ENCODE results near the gene BUD13.
A peak's percentile ranks its signal among the peaks of the same experiment; 100 is the strongest.
"Not testable (repeated sequence)": the region's sequence is repeated elsewhere in the genome, so short reads cannot be mapped to it uniquely, and the experiment has no call there.

The BUD13 gene

GRCh38 chr11:116772443-116773202 lies at the start of gene BUD13:
Gene BUD13, minus strand, starts transcription at chr11:116772987. Its CDS starts 23 bp downstream, at chr11:116772964.
- peak; percentile 98 for DNase-seq

- DNase-seq, result no peak
Measured at GRCh38 chr11:116822575-116822974, 49.8 kb upstream of the BUD13 start.

DNA sequence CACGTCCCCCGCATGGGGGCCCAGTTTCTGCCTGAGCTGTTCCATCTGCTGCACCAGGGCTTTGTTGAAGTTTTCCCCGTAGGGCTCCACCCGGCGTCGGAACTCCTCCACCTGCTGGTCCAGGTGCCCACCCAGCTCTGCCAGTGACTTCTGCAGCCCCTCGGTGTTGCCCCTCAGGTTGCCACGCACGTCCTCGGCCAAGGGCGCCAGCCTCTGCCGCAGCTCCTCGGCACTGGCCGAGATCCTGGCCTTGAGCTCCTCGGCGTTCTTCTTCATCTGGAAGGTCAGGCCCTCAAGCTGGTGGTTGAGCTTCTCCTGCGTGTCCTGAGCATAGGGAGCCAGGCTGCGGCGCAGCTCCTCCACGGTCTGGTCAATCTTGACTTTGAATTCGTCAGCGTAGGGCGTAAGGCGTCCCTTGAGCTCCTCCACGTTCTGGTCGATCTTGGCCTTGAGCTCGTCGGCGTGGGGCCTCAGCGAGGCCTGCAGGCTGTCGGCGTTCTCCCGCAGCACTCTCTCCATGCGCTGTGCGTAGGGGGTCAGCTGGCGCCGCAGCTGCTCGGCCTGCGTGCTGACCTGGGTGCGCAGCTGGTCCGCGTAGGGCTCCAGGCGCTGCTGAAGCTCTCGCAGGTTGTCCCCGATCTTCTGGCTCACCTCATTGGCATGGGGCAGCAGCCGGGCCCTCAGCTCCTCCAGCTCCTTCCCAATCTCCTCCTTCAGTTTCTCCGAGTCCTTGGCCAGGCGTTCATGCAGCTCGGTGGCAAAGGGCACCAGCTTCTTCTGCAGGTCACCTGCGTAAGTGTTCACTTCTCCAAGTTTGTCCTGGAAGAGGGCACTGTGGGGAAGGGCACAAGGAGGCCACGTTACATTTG lies 48.5 kb upstream of the BUD13 start:
- no peak for DNase-seq

- DNase-seq, result no peak
Measured at GRCh38 chr11:116819049-116819448, 46.3 kb upstream of the BUD13 start.

GRCh38 chr11:116814502-116814901 lies 41.7 kb upstream of the BUD13 start:
- no peak for DNase-seq

- no peak for DNase-seq
Measured at GRCh38 chr11:116813781-116814471, 41.1 kb upstream of the BUD13 start.

- DNase-seq, result no peak
Measured at GRCh38 chr11:116813170-116813569, 40.4 kb upstream of the BUD13 start.

DNA sequence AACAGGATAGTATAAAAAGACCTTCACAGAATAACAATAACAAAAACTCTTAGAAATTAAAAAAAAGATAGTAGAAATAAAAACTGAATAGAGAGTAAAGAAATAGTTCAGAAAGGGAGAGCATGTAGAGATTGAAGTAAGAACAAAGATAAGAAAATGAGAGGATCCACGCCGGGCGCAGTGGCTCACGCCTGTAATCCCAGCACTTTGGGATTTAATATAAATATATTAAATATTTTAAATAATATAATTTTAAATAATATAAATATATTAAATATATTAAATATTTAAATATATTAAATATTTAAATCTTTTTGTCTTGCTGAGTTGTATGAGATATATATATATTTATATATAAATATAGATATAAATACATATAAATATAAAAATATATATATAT lies 39.3 kb upstream of the BUD13 start:
- no peak for DNase-seq

DNA sequence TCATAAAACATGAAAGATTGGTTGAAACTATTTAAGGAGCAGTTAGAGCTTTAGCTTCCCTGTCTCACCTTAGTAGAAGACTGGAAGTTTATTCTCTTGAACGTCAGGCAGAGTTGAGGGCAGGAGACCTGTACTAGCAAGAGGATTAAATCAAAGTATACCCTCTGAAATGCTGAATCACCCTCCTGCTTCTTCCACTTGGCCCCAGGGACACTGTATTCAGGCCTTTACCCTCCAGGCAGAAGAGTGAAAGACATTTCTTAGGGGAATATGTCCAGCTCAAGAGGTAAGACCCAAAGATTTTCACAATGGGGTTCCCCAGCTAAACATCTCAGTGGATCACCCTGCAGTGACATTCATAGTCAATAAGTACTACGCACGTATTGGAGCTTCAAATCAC lies 38.4 kb upstream of the BUD13 start:
- no peak for DNase-seq

GRCh38 chr11:116808262-116809175 lies 35.7 kb upstream of the BUD13 start:
- no peak for DNase-seq

DNA sequence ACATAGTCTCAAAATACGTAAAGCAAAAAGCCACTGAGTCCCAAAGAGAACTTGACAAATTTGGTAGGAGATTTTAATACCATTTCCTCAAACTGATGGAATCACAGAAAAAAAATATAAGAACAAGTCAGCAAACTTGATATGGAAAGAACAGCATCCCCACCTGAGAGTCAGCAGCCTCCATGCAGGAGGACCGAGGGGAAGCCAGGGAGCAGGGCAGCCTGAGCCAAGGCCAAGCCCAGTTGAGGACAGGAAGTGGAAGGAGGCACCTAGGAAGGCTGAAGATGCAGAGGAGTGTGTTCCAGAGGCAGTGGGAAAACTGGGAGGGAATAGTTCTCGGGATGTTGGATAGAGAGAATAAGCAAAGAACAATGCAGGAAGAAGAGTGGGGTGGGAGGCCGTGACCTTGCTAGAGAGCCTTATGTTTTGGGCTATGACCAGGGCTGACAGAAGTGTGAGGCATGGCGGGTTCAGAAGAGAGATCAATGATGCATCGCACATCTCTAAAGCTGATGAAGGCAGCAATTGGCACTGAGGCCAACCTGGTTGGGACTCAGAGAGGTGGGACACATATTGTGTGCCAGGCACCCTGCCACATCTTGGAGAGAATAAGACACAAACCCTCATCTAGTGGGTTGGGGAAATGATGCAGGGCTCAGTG lies 34.9 kb upstream of the BUD13 start:
- DNase-seq, result no peak

DNA sequence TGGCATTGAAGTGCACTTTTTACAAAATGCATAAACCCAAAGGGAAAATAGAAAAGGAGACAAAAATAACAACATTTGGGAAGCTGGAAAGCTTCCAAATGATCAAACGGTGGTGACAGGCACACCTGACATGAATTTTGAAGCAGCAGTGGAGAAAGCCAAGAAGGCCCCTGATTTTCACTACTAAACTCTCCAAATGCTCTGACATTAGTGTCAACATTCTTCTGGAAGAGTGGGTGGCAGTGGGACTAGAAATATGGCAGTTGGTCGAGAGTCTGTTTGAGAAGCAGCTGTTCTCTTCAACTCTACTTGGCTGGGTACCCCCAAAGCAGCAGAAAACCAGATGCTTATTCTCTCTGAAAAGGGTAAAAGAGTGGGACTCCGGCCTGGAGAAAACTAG lies 31.2 kb upstream of the BUD13 start:
- no peak for DNase-seq

DNA sequence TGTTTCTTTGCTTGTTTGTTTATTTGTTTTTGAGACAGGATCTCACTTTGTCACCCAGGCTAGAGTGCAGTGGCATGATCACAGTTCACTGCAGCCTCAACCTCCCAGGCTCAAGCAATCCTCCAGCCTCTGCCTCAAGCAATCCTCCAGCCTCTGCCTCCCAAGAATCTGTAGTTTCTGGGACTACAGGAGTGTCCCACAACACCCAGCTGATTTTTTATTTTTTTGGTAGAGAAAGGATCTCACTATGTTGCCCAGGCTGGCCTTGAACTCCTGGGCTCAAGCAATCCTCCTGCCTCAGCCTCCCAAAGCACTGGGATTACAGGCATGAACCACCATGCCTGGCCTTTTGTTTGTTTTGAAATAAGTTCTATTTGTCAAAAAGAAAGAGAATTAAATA lies 28.9 kb upstream of the BUD13 start:
- DNase-seq, result not testable (repeated sequence)

- no peak for DNase-seq
Measured at GRCh38 chr11:116800610-116801009, 27.8 kb upstream of the BUD13 start.

DNA sequence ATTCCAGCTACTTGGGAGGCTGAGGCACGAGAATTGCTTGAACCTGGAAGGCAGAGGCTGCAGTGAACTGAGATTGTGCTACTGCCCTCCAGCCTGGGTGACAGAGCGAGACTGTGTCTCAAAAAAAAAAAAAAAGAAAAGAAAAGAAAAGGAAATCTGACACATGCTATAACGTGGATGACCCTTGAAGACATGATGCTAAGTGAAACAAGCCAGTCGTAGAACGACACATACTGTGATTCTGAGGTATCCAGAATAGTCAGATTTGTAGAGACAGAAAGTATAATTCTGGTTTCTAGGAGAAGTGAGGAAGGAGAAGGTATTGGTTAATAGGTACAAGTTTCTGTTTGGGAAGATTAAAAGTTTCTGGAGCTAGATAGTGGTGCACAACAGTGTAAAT lies 25.6 kb upstream of the BUD13 start:
- DNase-seq, result no peak

- no peak for DNase-seq
Measured at GRCh38 chr11:116797816-116798215, 25.0 kb upstream of the BUD13 start.

GRCh38 chr11:116796548-116796947 lies 23.8 kb upstream of the BUD13 start:
- no peak for DNase-seq

GRCh38 chr11:116794851-116795250 lies 22.1 kb upstream of the BUD13 start:
- no peak for DNase-seq

DNA sequence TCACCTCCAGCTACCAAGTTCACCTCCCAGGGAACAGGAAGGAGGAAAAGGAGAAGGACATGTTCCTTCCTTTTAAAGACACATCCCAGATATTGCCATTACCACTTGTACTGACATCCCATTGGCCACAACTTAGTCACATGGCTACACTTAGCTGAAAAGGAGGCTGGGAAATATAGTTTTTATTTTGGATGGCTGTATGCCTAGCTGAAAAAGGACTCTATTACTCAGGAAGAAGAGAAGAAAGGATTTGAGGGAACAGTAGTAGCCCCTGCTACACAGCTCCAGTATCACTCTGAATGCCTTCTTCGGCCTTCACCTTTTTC lies 20.9 kb upstream of the BUD13 start:
- no peak for DNase-seq

- peak; percentile 2 for DNase-seq
Measured at GRCh38 chr11:116792869-116793771, 20.3 kb upstream of the BUD13 start.
